Left renal pelvis (tissue), 4 donors: ENCODE results near the gene PRG3. TPM values are rescaled to one million over a fixed set of nuclear protein-coding genes. Genes with fewer than 3 reads are reported as not detected.
"Not testable (repeated sequence)": the region's sequence is repeated elsewhere in the genome, so short reads cannot be mapped to it uniquely, and the experiment has no call there.

Experiments
- DNase-seq, 4 donors: peaks; one replicate each; pipeline ENCODE4 v3.0.0-alpha.2; 2013; ENCODE audit warnings: low read depth in 4 of 4, low spot score in 3 of 4
- polyA plus RNA-seq, 4 donors: library from polyadenylated mRNA; unstranded; fragments of 120-200 nt; gene quantifications; one replicate each; pipeline ENCODE4 v1.2.1, GENCODE V29; 2013; ENCODE audit not compliant: insufficient read length in 4 of 4

PRG3 gene
- polyA plus RNA-seq, 4 donors, result 0.19 to 1.2 (median 0.45) TPM

GRCh38 chr11:57409321-57410100 lies 28.6 kb upstream of the PRG3 start:
- no peak for DNase-seq

DNA sequence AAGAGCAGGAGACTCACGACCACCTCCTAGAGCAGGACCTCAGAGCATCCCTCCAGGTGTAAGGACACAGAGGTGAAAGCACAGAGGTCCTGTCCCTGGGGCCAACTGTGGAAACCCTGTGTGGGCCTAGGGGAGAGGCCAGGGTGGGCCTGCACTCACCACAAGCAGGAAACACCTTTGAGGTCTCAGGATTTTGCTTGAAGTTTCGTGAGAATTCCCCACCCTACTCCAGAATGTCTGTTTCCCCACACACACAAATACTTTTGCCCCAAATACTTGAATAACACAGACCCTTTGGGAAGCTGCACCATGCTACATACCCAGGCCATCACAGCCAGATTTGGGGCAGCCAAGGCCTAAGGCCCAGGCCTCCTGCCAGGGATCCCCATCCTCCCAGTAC lies 27.8 kb upstream of the PRG3 start:
- no peak for DNase-seq

GRCh38 chr11:57407941-57408475 lies 27.1 kb upstream of the PRG3 start:
- DNase-seq, result no peak

- no peak for DNase-seq
Measured at GRCh38 chr11:57407010-57407920, 26.3 kb upstream of the PRG3 start.

GRCh38 chr11:57406337-57406904 lies 25.5 kb upstream of the PRG3 start:
- DNase-seq, result no peak

DNA sequence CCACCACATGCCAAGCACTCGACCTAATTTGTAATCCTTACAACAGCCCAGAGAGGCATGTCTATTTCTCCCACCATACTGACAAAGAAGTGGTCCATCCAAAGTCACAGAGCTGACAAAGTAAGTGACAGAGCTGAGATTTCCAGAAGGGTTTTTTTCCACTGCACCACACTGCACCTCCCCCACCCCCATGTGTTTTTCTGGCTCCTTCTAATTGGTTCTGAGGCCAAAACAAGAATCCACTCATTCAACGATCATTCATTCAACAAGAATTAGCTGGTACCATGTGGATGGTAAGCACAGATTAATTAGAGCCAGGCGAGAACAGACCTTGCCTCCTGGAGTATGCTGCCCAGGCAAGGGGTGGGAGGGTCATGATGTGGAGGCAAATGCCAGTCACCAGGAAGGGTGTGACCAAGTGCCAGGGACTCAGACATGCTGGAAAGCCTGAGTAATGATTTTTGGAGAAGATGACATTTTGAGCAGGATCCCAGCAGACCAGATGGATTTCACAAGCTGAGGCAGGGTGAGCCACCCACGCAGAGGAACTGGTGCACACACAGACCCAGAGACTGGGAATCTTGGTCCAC lies 24.4 kb upstream of the PRG3 start:
- no peak for DNase-seq

DNA sequence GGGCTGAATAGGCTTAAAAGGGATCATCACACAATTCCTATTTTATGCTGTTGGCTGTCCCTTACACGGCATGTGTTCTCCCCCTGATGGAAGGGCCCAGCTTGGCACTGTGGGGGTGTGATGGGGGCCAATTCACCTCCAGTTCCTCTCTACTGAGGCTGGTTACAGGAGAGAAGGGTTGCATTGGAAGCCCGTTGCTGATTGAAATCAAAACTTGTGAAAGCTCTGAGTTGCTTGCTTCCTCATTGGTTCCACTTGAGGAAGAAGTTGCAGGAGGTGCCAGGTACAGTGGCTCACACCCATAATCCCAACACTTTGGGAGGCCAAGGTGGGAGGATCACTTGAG lies 22.8 kb upstream of the PRG3 start:
- DNase-seq, result no peak

- DNase-seq, result not testable (repeated sequence)
Measured at GRCh38 chr11:57403003-57403801, 22.3 kb upstream of the PRG3 start.

GRCh38 chr11:57402188-57403002 lies 21.4 kb upstream of the PRG3 start:
- DNase-seq, result no peak

DNA sequence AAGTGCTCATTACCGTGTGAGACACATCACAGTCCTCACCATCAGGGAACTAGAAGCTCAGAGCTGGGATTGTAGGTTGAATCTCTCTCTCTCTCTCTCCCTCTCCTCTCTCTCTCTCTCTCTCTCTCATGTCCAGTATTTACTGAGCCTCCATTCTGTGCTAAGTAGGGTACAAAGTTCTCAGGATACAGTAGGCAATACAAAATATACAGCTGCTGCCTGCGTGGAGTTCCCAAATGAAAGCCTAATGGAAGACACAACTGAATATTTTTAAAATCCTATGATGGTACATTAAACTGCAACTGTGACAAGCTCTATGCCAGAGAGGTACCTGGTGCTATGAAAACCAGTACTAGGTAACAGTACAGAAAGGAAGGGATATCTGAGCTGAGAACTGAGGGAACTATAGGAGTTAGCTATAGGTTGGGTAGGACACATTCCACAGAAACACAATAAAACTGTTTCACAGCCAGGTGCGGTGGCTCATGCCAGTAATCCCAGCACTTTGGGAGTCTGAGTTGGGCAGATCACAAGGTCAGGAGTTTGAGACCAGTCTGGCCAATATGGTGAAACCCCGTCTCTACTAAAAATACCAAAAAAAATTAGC lies 19.1 kb upstream of the PRG3 start:
- no peak for DNase-seq

- DNase-seq, result no peak
Measured at GRCh38 chr11:57399221-57399620, 18.3 kb upstream of the PRG3 start.

DNA sequence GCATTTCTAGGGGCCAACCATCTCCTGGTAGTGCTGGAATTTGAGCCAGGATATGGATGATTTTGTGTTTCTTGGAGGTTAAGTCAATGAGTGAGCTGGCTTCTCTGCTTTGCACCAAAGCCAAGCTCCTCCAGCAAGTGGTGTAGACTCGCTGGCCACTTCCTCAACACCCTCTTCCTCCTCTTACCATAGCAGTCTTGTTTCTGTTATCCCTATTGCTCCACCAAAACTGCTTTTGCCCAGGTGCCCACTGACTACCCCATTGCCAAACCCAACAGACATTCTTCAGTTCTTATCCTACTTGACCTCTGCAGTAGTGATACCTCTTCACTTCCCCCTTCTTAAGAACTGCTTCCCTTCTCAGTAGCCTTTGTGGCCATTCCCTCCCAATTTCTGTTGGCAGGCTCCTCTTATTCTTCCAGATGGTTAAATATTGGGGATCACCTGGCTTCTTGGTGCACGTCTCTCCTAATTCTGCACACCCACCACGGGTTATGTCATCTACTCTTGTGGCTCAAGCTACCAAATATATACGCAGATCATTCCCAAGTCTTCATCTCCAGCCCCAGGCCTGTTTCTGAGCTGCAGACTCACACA lies 16.5 kb upstream of the PRG3 start:
- no peak for DNase-seq

DNA sequence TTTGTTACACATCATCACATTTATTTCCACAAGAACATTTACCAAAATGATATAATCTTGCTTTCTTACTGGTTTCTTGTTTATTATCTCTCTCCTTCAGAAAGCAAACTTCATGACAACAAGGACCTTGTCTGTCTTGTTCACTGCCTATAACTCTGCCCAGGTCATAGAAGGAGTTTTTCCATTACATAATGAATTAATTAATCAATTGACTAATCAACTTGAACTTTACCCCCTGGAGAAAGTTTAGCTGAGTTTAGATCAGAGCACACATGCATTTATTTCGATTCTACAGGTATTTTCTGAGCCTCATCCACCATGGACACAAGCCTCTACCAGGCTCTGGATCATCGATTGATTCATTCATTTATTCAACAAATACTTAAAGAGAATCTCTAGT lies 15.8 kb upstream of the PRG3 start:
- DNase-seq, result no peak

DNA sequence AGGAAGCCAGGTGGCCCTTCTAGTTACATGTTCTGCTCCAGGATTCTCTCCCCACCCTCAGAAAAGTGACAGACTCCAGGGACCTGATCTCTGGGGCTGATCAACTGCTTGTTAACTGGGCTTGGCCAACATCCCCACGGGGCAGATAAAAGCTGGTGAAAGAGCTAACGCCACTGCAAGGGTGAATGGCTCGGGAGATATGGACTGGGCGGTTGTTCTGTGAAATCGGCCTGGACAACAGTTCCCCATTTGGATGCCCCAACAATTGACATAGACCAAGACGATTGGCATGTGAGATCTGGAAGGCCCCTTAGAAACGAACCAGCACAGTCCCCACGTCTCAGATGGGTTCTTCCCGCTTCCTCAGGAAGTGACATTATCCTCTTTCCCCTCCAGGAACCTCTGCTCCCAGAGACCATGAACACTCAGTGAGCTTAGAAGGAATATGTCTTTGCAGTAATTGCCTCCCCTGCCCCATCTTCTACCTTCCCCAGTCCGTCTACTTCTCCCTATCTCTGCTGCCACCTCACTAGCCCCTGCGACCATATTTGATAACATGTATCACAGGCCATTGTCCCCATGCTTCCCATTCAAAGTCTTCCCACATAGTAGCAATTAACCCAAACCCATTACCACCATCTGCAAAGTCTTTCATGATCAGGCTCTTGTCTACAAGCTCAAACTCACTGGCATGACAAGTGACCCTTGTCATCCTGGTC lies 15.1 kb upstream of the PRG3 start:
- DNase-seq, result no peak

DNA sequence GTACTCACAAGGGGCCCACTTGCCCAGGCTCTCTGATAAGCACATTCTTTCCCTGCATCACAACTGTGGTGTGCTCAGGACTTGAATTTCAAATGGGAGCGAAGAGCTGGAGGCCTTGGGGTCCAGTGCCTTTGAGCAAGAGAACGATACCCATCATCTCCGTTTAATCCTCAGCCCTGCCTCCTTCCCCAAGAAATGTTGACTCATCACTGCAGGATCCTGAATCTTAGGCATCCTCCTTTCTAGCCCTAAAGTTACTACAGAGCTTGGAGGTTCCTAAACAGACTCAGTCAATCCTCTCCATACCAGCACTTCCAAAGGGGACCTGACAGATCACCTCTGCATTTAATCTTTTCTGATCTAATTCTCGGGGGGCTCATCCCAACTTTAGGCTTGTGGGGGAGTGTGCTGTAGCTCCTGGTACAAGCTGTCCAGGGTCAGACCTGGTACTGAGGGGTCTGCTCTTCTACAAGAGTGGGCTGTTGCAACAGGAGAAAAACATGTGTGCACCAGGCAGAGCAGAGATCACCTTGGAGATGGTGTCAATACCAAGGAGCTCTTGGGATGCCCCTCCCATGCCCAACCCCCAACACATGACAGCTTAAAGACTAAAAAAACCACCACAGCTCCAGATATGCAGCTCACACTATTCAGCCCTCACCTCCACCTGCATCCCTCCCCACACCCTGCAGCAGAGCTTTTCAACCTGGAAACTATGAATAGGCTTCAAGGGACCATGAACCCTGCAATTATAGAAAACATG lies 13.4 kb upstream of the PRG3 start:
- DNase-seq, result no peak

DNA sequence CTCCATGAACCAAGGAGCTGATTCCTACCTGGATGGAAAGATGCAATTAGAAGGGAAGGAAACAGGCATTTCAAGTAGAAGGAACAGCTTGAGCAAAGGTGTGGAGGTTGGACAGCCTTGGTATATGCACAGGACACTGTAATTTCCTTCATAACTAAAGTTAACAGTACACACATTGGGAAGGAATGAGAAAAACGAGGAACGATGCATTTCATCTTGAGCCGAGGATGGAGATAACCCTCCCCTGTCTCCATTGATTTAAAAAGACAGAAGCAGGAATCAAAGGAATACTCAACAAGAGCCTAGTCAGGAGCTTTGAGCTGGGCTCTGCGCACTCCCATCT lies 11.8 kb upstream of the PRG3 start:
- no peak for DNase-seq

DNA sequence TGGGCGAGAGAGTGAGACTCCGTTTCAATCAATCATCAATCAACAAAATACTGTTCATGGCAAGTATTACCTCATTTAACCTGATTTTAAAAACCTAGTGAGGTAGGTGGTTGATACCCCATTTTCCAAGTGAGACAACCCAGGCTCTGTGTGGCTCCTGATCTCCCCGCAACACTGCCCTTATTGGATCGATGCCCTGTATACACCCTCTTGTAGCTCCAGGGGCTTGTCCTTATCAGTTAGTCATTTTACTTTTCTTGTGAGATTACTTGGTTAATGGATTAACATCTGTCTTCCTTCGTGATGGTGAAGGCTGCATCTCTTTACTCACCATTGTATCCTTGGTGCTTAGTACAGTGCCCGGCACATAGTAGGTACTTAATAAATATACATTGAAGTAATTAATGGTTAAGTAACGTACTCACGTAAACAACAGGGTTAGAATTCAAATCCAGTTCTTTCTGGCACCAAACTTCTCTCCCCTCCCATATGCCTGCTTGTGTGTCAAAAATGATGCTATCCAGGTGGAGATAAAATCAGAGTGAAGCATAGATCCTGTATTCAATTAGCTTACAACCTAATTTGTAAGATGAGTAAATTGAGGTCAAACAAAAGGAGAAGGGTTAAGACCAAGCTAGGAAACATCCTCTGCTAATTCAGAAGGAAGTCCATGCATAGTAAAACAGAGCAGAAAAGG lies 11.3 kb upstream of the PRG3 start:
- no peak for DNase-seq
